ENCODE measurements around the gene MX1. TPM values are rescaled to one million over a fixed set of nuclear protein-coding genes. Genes with fewer than 3 reads are reported as not detected.

Gene MX1
- total RNA-seq, 1 donor from 2014 or later, result 8.8 TPM

- H3K9me3 ChIP-seq (replicated peaks), result no peaks in the 10 kb centered on the region
- peaks cover 58% of the 10 kb centered on the region for H3K27me3 ChIP-seq (ENCODE audit: low read depth)
- no peak overlapping the region for H3K27ac ChIP-seq (replicated peaks)
- no peak for DNase-seq
- intact Hi-C loops (cut with micrococcal nuclease), result no loop called here
- no peak overlapping the region for H3K4me3 ChIP-seq
- H3K36me3 ChIP-seq, result no peaks in the 10 kb centered on the region
- no peaks in the 10 kb centered on the region for H3K4me1 ChIP-seq
- TF ChIP-seq, protein P1, sequence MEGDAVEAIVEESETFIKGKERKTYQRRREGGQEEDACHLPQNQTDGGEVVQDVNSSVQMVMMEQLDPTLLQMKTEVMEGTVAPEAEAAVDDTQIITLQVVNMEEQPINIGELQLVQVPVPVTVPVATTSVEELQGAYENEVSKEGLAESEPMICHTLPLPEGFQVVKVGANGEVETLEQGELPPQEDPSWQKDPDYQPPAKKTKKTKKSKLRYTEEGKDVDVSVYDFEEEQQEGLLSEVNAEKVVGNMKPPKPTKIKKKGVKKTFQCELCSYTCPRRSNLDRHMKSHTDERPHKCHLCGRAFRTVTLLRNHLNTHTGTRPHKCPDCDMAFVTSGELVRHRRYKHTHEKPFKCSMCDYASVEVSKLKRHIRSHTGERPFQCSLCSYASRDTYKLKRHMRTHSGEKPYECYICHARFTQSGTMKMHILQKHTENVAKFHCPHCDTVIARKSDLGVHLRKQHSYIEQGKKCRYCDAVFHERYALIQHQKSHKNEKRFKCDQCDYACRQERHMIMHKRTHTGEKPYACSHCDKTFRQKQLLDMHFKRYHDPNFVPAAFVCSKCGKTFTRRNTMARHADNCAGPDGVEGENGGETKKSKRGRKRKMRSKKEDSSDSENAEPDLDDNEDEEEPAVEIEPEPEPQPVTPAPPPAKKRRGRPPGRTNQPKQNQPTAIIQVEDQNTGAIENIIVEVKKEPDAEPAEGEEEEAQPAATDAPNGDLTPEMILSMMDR (IDR thresholded peaks at IDR 0.05; ENCODE audit: borderline replicate concordance), result no peak
Measured at GRCh38 chr21:41482980-41483379, 56.9 kb downstream of the MX1 start.

- intact Hi-C loops (cut with micrococcal nuclease), result no loop called here
- no peak for DNase-seq
- Histone ChIP-seq H3K4me3 (no peak overlapping the region), H3K27me3 (ENCODE audit: low read depth) (peaks cover 58% of the 10 kb centered on the region), H3K4me1 (no peaks in the 10 kb centered on the region), H3K27ac (replicated peaks) (no peak overlapping the region), H3K9me3 (replicated peaks) (no peaks in the 10 kb centered on the region), H3K36me3 (no peaks in the 10 kb centered on the region)
- TF ChIP-seq, protein P1 (IDR thresholded peaks at IDR 0.05; ENCODE audit: borderline replicate concordance), result no peak
Measured at GRCh38 chr21:41483415-41483814, 57.4 kb downstream of the MX1 start.

DNA sequence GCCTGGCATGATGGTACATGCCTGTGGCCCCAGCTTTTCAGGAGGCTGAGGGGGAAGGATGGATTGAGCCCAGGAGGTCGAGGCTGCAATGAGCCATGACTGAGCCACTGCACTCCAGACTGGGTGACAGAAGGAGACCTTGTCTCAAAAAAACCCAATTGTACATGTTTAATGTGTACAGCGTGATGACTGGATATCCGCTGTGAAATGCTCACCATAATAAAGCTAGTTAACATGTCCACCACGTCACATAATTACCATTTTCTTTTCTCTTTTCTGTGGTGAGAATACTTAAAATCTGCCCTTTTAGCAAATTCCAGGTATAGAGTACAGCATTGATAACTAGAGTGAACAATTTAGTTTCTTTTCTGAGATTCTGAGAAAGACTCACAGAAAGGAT is 57.9 kb downstream of the MX1 start:
- no peak overlapping the region for H3K4me3 ChIP-seq
- intact Hi-C loops (cut with micrococcal nuclease), result no loop called here
- TF ChIP-seq, protein P1 (IDR thresholded peaks at IDR 0.05; ENCODE audit: borderline replicate concordance), result no peak
- peaks cover 58% of the 10 kb centered on the region for H3K27me3 ChIP-seq (ENCODE audit: low read depth)
- H3K9me3 ChIP-seq (replicated peaks), result no peaks in the 10 kb centered on the region
- no peaks in the 10 kb centered on the region for H3K4me1 ChIP-seq
- H3K27ac ChIP-seq (replicated peaks), result no peak overlapping the region
- no peaks in the 10 kb centered on the region for H3K36me3 ChIP-seq
- no peak for DNase-seq

GRCh38 chr21:41487082-41487481 is 61.0 kb downstream of the MX1 start:
- no peaks in the 10 kb centered on the region for H3K36me3 ChIP-seq
- no peaks in the 10 kb centered on the region for H3K4me1 ChIP-seq
- DNase-seq, result no peak
- H3K27me3 ChIP-seq (ENCODE audit: low read depth), result peaks cover 58% of the 10 kb centered on the region
- no peaks in the 10 kb centered on the region for H3K9me3 ChIP-seq (replicated peaks)
- TF ChIP-seq, protein P1 (IDR thresholded peaks at IDR 0.05; ENCODE audit: borderline replicate concordance), result no peak
- no peak overlapping the region for H3K27ac ChIP-seq (replicated peaks)
- H3K4me3 ChIP-seq, result no peak overlapping the region
- intact Hi-C loops (cut with micrococcal nuclease), result no loop called here

GRCh38 chr21:41488080-41488479 is 62.0 kb downstream of the MX1 start:
- no peaks in the 10 kb centered on the region for H3K4me1 ChIP-seq
- peaks cover 65% of the 10 kb centered on the region for H3K27me3 ChIP-seq (ENCODE audit: low read depth)
- no peaks in the 10 kb centered on the region for H3K9me3 ChIP-seq (replicated peaks)
- no peak overlapping the region for H3K27ac ChIP-seq (replicated peaks)
- no peak overlapping the region for H3K4me3 ChIP-seq
- DNase-seq, result no peak
- intact Hi-C loops (cut with micrococcal nuclease), result no loop called here
- H3K36me3 ChIP-seq, result no peaks in the 10 kb centered on the region
- TF ChIP-seq, protein P1 (IDR thresholded peaks at IDR 0.05; ENCODE audit: borderline replicate concordance), result no peak

DNA sequence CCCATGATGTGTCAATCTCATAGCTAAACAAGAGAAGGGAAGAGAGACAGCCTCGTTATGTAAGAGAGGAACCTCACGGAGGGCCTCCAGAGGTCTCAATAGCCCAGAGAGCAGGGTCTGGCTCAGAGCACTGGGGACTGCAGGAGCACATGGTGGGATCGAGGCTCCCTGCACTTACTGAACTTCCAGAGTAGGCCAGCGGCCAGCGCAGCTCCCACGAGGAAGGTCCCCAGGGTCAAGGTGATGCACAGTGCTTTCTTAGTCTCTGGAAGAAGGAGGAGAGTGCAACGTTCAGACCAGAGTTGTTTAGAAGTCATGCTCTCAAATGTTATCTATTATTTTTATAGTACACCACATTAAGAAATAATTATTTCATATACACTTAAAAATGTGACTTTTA is 63.3 kb downstream of the MX1 start:
- Histone ChIP-seq H3K27ac (replicated peaks) (no peak overlapping the region), H3K9me3 (replicated peaks) (no peaks in the 10 kb centered on the region), H3K4me1 (no peaks in the 10 kb centered on the region), H3K27me3 (ENCODE audit: low read depth) (peaks cover 69% of the 10 kb centered on the region), H3K4me3 (no peak overlapping the region), H3K36me3 (no peaks in the 10 kb centered on the region)
- intact Hi-C loops (cut with micrococcal nuclease), result no loop called here
- no peak for DNase-seq
- TF ChIP-seq, protein P1 (IDR thresholded peaks at IDR 0.05; ENCODE audit: borderline replicate concordance), result no peak
